Fibroblast of skin of left quadriceps (primary cell): ENCODE measurements around the gene ASPG.
A peak's percentile ranks its signal among the peaks of the same experiment; 100 is the strongest.

Experiments used
- DNase-seq, 2 experiments: peaks; one replicate each; pipeline ENCODE4 v3.0.0-alpha.2; 2013; ENCODE audit warnings: low read depth in 2 of 2

The ASPG gene

GRCh38 chr14:104093366-104094055, 8.0 kb downstream of the ASPG start:
- no peak for DNase-seq

GRCh38 chr14:104094056-104094708, 8.7 kb downstream of the ASPG start:
- no peak for DNase-seq

GRCh38 chr14:104094709-104095425, 9.4 kb downstream of the ASPG start:
- DNase-seq: peak in 1 of 2 experiments; percentile 4

GRCh38 chr14:104095426-104096310, 10.2 kb downstream of the ASPG start:
- no peak for DNase-seq

- DNase-seq: no peak
Observed at GRCh38 chr14:104096318-104096717, 10.8 kb downstream of the ASPG start.

GRCh38 chr14:104096751-104097700, 11.5 kb downstream of the ASPG start:
- DNase-seq: no peak

GRCh38 chr14:104098272-104099095, 13.0 kb downstream of the ASPG start:
- no peak for DNase-seq

- DNase-seq: no peak
Observed at GRCh38 chr14:104099096-104100041, 13.9 kb downstream of the ASPG start.

GRCh38 chr14:104100171-104101085, 14.9 kb downstream of the ASPG start:
- DNase-seq: no peak

- no peak for DNase-seq
Observed at GRCh38 chr14:104101086-104101621, 15.7 kb downstream of the ASPG start.

GRCh38 chr14:104101651-104102281, 16.3 kb downstream of the ASPG start:
- DNase-seq: no peak

GRCh38 chr14:104102282-104102914, 16.9 kb downstream of the ASPG start:
- no peak for DNase-seq

- no peak for DNase-seq
Observed at GRCh38 chr14:104103061-104103445, 17.6 kb downstream of the ASPG start.

- no peak for DNase-seq
Observed at GRCh38 chr14:104103446-104104075, 18.1 kb downstream of the ASPG start.

- no peak for DNase-seq
Observed at GRCh38 chr14:104104076-104104901, 18.8 kb downstream of the ASPG start.
